Spinal cord (tissue), 10 donors: ENCODE results near the gene TAPBP. TPM values are rescaled to one million over a fixed set of nuclear protein-coding genes. Genes with fewer than 3 reads are reported as not detected.
A peak's percentile ranks its signal among the peaks of the same experiment; 100 is the strongest.
"Not testable (repeated sequence)": the region's sequence is repeated elsewhere in the genome, so short reads cannot be mapped to it uniquely, and the experiment has no call there.

Source experiments
- DNase-seq, 6 donors: peaks; one replicate each; pipeline versions ENCODE4 v3.0.0 to v3.0.0-alpha.2; 2013 to 2015; ENCODE audit warnings: low spot score in 6 of 6, low read depth in 4 of 6
- H3K27ac ChIP-seq: one replicate; pipeline ENCODE4 v1.5.1; 2013; ENCODE audit warnings: low read depth, low read length, control low read depth
- H3K27me3 ChIP-seq: one replicate; pipeline ENCODE4 v1.6.1; 2013; ENCODE audit warnings: low read length; ENCODE audit not compliant: control insufficient read depth, insufficient read depth
- H3K36me3 ChIP-seq: one replicate; pipeline ENCODE4 v1.6.1; 2013; ENCODE audit warnings: low read length; ENCODE audit not compliant: control insufficient read depth, insufficient read depth
- H3K4me1 ChIP-seq: one replicate; pipeline ENCODE4 v1.6.1; 2013; ENCODE audit warnings: low read length; ENCODE audit not compliant: control insufficient read depth, insufficient read depth
- H3K4me3 ChIP-seq: one replicate; pipeline ENCODE4 v1.5.1; 2013; ENCODE audit warnings: low read depth, low read length, control low read depth
- H3K9me3 ChIP-seq: one replicate; pipeline ENCODE4 v1.6.1; 2013; ENCODE audit warnings: low read length; ENCODE audit not compliant: control insufficient read depth, insufficient read depth
- WGBS: methylation state at CpG from one replicate; pipeline ENCODE4 v1.1.5; 2013; ENCODE audit warnings: missing lambda C conversion rate; ENCODE audit not compliant: insufficient coverage; 5-methylcytosine and 5-hydroxymethylcytosine counted together
- polyA plus RNA-seq, 2 donors: library from polyadenylated mRNA; unstranded; fragments of 120-200 nt; gene quantifications; one replicate each; pipeline ENCODE4 v1.2.1, GENCODE V29; 2013; ENCODE audit not compliant: insufficient read length in 2 of 2
- total RNA-seq, 2 donors: library from RNA; depleted of rRNA in 1 of 2; stranded (reverse); fragments of 120-200 nt in 1 of 2; fragments of >200 nt in 1 of 2; gene quantifications; one replicate each; pipeline versions ENCODE4 v1.2.3 to v1.2.4, GENCODE V29; 2013 to 2014
- donor health status: healthy.

The TAPBP gene
- total and polyA plus RNA-seq, 4 donors = 41.3 to 49.2 (median 45.4) TPM

DNA sequence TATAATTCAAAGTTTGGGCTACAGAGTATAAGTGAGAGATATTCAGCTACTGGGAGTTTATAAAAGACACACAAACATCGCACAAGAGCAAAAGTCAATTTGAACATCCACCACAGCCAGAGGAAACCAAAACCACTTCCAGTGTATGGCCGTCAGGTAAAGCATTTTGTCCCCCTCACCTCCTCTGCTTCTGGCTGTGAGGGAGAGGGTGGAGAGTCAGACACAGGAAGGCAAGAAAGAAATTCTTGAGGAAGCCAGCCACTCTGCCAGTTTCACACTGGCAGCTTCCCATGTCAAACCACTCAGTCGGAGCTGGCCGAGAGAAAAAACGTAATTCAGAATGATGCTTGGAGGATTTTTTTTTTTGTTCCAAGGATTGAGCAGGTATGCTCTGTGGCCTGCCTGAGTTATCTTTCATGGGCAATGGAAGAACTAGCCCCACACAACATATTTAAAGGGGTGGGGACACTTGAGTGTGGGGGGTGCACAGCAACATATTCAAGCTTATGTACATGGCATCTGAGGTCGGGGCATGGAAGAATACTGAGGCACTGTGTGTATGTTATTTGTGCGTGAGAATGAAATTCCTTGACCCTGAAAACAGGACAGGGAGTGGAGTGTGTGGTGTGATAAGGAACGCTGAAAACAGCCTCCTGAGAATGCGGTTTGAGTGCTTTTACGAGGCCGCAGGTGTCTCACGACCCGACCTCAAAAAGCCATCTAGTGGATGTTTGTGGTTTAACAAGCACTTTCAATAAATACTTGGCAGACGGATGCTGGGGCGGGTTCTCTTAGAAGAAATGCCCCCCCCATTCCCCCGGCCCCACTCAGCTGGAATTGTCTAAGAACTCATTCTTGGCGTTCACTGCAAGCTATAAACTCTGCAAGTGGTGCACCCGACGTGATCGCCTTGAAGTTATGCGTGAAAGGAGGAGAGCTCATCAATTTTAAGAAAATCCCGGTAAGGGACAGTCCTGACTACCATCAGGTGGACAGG, 31.1 kb upstream of the TAPBP start:
- Histone ChIP-seq H3K36me3 (no peaks in the 10 kb centered on the region), H3K27ac (no peak overlapping the region), H3K9me3 (no peaks in the 10 kb centered on the region), H3K4me3 (no peak overlapping the region), H3K27me3 (no peaks in the 10 kb centered on the region), H3K4me1 (peaks cover 6% of the 10 kb centered on the region)
- 7% methylated on average over 14 of the region's 22 CpGs for WGBS
- DNase-seq = peak; percentile 28 to 89 (median 41)

DNA sequence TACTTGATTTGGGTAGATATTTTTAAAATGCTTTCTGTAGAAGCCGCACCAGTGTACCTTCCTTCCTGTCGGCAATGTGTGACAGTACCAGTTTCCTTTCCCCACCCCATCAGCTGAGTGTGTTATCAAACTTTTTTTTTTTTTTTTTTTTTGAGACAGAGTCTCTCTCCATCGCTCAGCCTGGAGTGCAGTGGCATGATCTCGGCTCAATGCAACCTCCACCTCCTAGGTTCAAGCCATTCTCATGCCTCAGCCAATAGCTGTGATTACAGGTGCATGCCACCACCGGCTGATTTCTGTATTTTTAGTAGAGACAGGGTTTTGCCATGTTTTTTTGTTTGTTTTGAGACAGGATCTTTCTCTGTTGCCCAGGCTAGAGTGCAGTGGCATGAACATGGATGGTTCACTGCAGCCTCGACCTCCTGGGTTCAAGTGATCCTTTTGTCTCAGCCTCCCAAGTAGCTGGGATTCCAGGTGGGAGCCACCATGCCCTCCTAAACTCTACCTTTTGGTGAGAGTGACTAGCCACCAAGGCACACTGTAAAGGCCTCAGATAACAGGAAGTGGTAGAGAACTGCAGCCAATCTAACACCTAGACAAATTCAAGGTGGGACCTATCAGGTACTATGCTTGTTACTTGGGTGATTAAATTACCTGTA, 30.2 kb upstream of the TAPBP start:
- Histone ChIP-seq H3K9me3 (no peaks in the 10 kb centered on the region), H3K27ac (no peak overlapping the region), H3K36me3 (no peaks in the 10 kb centered on the region), H3K4me1 (peaks cover 6% of the 10 kb centered on the region), H3K27me3 (no peaks in the 10 kb centered on the region), H3K4me3 (no peak overlapping the region)
- WGBS = 71% methylated on average over 1 of the region's 6 CpGs
- DNase-seq = no peak

DNA sequence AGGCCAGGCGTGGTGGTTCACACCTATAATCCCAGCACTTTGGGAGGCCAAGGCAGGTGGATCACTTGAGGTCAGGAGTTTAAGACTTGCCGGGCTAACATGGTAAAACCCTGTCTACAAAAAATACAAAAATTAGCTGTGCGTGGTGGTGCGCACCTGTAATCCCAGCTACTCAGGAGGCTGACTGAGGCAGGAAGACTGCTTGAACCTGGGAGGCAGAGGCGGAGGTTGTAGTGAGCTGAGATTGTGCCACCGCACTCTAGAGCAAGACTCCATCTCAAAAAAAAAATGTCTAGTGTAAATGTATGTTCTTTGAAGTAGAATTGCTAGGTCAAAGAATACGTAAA, 29.7 kb upstream of the TAPBP start:
- not testable (repeated sequence) for H3K9me3 ChIP-seq, H3K27ac ChIP-seq, H3K36me3 ChIP-seq, DNase-seq, H3K27me3 ChIP-seq, H3K4me1 ChIP-seq, H3K4me3 ChIP-seq
- WGBS = 86% methylated on average over 2 of the region's 7 CpGs

DNA sequence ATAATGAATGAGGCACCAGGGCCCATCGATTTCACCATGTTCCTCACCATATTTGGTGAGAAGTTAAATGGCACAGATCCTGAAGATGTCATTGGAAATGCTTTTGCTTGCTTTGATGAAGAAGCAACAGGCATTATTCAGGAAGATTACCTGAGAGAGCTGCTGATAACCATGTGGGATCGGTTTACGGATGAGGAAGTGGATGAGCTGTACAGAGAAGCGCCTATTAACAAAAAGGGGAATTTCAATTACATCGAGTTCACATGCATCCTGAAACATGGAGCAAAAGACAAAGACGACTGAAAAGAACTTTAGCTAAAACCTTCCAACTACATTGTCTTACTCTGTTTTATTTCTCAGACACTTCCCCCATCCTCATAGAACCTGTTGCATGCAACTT, 25.3 kb upstream of the TAPBP start:
- Histone ChIP-seq H3K9me3 (no peaks in the 10 kb centered on the region), H3K27me3 (no peaks in the 10 kb centered on the region), H3K36me3 (no peaks in the 10 kb centered on the region), H3K4me1 (no peaks in the 10 kb centered on the region), H3K27ac (no peak overlapping the region), H3K4me3 (no peak overlapping the region)
- WGBS = 96% methylated on average over 4 of the region's 6 CpGs
- DNase-seq = no peak

DNA sequence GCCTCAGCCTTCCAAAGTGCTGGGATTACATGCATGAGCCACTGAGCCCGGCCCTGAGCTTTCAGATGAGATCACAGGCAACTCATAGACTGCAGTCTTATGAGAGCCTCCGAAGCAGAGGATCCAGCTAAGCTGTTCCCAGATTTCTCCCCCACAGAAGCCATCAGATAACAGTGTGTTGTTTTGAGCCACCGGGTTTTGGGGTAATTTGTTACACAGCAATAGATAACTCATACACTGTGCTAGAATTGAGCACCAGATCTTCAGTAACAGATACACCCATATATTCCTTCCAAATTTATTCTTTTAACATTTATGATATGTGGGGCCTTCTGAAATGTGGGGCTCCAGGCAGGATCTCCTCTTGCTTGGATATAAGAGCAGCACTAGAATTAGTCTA, 22.6 kb upstream of the TAPBP start:
- Histone ChIP-seq H3K4me3 (no peak overlapping the region), H3K36me3 (no peaks in the 10 kb centered on the region), H3K9me3 (no peaks in the 10 kb centered on the region), H3K4me1 (no peaks in the 10 kb centered on the region), H3K27ac (no peak overlapping the region), H3K27me3 (no peaks in the 10 kb centered on the region)
- no peak for DNase-seq
- WGBS = 78% methylated on average over 1 of the region's 3 CpGs

DNA sequence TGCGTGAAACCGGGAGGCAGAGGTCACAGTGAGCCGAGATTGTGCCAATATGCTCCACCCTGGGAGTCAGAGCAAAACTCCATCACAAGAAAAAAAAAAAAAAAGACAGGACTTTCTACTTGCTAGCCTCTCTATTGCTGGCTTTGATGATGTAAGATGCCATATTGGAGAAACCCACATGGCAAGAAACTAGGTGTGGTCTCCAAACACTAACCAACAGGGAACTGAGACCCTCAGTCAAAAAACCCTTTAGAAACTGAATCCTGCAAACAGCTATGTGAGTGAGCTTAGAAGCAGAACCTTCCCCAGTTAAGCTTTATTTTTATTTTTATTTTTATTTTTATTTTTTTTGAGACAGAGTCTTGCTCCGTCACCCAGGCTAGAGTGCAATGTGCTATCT, 22.0 kb upstream of the TAPBP start:
- Histone ChIP-seq H3K36me3 (no peaks in the 10 kb centered on the region), H3K27me3 (no peaks in the 10 kb centered on the region), H3K4me1 (no peaks in the 10 kb centered on the region), H3K4me3 (no peak overlapping the region), H3K9me3 (no peaks in the 10 kb centered on the region), H3K27ac (no peak overlapping the region)
- no peak for DNase-seq
- WGBS = no CpG with 5 or more reads among the region's 4 CpGs

DNA sequence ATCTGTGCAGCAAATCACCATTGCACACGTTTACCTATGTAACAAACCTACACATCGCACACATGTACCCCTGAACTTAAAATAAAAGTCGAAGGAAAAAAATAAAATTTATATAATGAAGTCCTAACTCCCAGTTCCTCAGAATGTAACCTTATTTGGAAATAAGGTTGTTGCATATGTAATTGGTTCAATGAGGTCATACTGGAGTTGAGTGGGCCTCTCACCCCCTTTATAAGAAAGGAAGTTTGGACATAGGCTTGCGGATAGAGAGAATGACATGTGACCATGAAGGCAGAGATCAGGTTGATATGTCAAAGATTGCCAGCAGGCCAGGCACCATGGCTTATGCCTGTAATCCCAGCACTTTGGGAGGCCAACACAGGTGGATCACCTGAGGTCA, 19.8 kb upstream of the TAPBP start:
- no peak for DNase-seq
- Histone ChIP-seq H3K9me3 (no peaks in the 10 kb centered on the region), H3K27ac (no peak overlapping the region), H3K4me3 (no peak overlapping the region), H3K36me3 (no peaks in the 10 kb centered on the region), H3K4me1 (no peaks in the 10 kb centered on the region), H3K27me3 (no peaks in the 10 kb centered on the region)
- WGBS = no CpG with 5 or more reads among the region's 4 CpGs

DNA sequence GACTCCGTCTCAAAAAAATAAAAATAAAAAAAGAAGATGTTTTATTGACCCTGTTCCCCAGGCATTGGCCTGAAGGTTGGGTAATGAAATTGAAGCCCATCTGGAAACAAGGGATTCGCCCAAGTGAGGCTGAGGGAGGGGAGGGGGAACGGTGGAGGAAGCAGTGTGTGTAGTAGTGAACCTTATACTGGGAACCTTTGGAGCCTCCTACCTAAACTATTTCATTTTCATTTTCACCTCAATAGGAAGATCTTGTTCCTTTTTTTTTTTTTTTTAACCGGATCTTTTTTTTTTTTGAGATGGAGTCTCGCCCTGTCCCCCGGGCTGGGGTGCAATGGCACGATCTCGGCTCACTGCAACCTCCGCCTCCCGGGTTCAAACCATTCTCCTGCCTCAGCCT, 16.9 kb upstream of the TAPBP start:
- H3K4me1 ChIP-seq = no peaks in the 10 kb centered on the region
- no peaks in the 10 kb centered on the region for H3K9me3 ChIP-seq
- no peak overlapping the region for H3K27ac ChIP-seq
- DNase-seq = no peak
- WGBS = 94% methylated on average over 7 of the region's 10 CpGs
- no peaks in the 10 kb centered on the region for H3K27me3 ChIP-seq
- H3K4me3 ChIP-seq = no peak overlapping the region
- H3K36me3 ChIP-seq = no peaks in the 10 kb centered on the region

DNA sequence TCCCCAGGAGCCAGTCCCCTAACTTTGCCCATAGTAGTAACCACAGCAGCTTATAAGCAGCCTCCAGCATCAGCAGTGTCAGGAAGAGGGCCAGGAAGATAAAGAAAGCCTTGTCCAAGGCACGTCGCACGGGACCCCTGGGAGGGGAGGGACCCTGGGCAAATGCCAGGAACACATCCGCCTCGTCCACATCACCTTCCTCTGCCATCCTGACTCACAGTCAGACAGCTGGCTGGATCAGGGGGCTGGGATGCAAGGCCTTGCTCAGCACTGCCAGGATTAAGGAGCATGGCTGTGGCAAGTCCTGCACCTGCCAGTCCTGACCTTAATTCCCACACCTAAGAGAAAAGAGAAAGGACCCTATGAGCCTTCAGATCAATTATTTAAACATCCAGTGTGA, 15.2 kb upstream of the TAPBP start:
- H3K36me3 ChIP-seq = no peaks in the 10 kb centered on the region
- no peak for DNase-seq
- no CpG with 5 or more reads among the region's 5 CpGs for WGBS
- no peaks in the 10 kb centered on the region for H3K4me1 ChIP-seq
- H3K27me3 ChIP-seq = no peaks in the 10 kb centered on the region
- H3K9me3 ChIP-seq = no peaks in the 10 kb centered on the region
- no peak overlapping the region for H3K27ac ChIP-seq
- no peak overlapping the region for H3K4me3 ChIP-seq

DNA sequence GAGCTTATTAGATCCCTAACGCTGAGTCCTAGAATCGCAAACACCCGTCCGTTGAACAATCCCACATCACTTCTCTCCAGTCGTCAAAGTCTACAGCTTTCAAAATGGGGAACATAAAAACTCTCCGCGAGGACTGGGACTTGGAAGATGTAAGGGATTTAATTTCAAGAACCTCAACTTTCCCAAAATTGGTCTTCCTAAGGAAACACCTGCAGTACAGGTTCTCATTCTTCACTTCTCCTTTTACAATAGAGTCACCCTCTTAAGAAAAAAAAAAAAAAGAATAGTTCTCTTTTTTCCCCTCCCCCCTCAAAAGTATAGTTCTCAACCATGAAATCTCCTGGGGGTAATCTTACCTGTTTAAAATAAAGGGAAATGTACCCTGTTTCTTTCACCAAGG, 10.2 kb upstream of the TAPBP start:
- no peaks in the 10 kb centered on the region for H3K9me3 ChIP-seq
- H3K27me3 ChIP-seq = no peaks in the 10 kb centered on the region
- WGBS = no CpG with 5 or more reads among the region's 7 CpGs
- H3K36me3 ChIP-seq = peaks cover 25% of the 10 kb centered on the region
- H3K27ac ChIP-seq = no peak overlapping the region
- H3K4me1 ChIP-seq = peaks cover 29% of the 10 kb centered on the region
- peak overlapping the region; percentile 82 for H3K4me3 ChIP-seq
- DNase-seq = peak in 1 of 6 donors; percentile 24
